Hippocampal formation (tissue), 2 donors: ENCODE measurements around the gene KPNA6.
A peak's percentile ranks its signal among the peaks of the same experiment; 100 is the strongest.
"Not testable (repeated sequence)": the region's sequence is repeated elsewhere in the genome, so short reads cannot be mapped to it uniquely, and the experiment has no call there.

Experiments
- DNase-seq, 2 donors: peaks; one replicate each; lab custom pipeline; 2025; lab: John Stamatoyannopoulos, UW

Gene KPNA6

GRCh38 chr1:32100807-32101708, 6.8 kb upstream of the KPNA6 start:
- no peak for DNase-seq

GRCh38 chr1:32104127-32104526, 3.7 kb upstream of the KPNA6 start:
- no peak for DNase-seq

- no peak for DNase-seq
Measured at GRCh38 chr1:32105338-32105737, 2.5 kb upstream of the KPNA6 start.

GRCh38 chr1:32106663-32107275, 1.1 kb upstream of the KPNA6 start:
- DNase-seq, result no peak

GRCh38 chr1:32111040-32111623, 3.3 kb downstream of the KPNA6 start:
- DNase-seq, result no peak

GRCh38 chr1:32111789-32112188, 3.9 kb downstream of the KPNA6 start:
- DNase-seq, result no peak

- DNase-seq, result no peak
Measured at GRCh38 chr1:32112806-32113375, 5.0 kb downstream of the KPNA6 start.

GRCh38 chr1:32113436-32113835, 5.6 kb downstream of the KPNA6 start:
- not testable (repeated sequence) for DNase-seq

GRCh38 chr1:32114420-32114819, 6.6 kb downstream of the KPNA6 start:
- no peak for DNase-seq

- DNase-seq, result no peak
Measured at GRCh38 chr1:32115496-32115895, 7.6 kb downstream of the KPNA6 start.

GRCh38 chr1:32116531-32116930, 8.7 kb downstream of the KPNA6 start:
- no peak for DNase-seq

- no peak for DNase-seq
Measured at GRCh38 chr1:32122151-32122550, 14.3 kb downstream of the KPNA6 start.

- not testable (repeated sequence) for DNase-seq
Measured at GRCh38 chr1:32123361-32123760, 15.5 kb downstream of the KPNA6 start.

- no peak for DNase-seq
Measured at GRCh38 chr1:32125313-32125712, 17.5 kb downstream of the KPNA6 start.

GRCh38 chr1:32126770-32127169, 18.9 kb downstream of the KPNA6 start:
- no peak for DNase-seq

GRCh38 chr1:32127409-32128198, 19.7 kb downstream of the KPNA6 start:
- DNase-seq, result no peak

GRCh38 chr1:32128479-32128878, 20.6 kb downstream of the KPNA6 start:
- peak in 1 of 2 donors; percentile 26 for DNase-seq

GRCh38 chr1:32128964-32129363, 21.1 kb downstream of the KPNA6 start:
- no peak for DNase-seq

- DNase-seq, result not testable (repeated sequence)
Measured at GRCh38 chr1:32133950-32134280, 26.1 kb downstream of the KPNA6 start.

- DNase-seq, result no peak
Measured at GRCh38 chr1:32137111-32137510, 29.3 kb downstream of the KPNA6 start.

GRCh38 chr1:32138965-32139364, 31.1 kb downstream of the KPNA6 start:
- no peak for DNase-seq
